ENCODE data around the gene NUDT17. TPM values are rescaled to one million over a fixed set of nuclear protein-coding genes. Genes with fewer than 3 reads are reported as not detected.

The NUDT17 gene
- total and polyA plus RNA-seq, 5 donors, result 4.1 to 7.2 (median 5.1) TPM

GRCh38 chr1:145849356-145850160 lies 4.1 kb downstream of the NUDT17 start:
- no peak overlapping the region for H3K4me3 ChIP-seq (ENCODE audit: low read length)
- WGBS, result 67% methylated on average over 15 of the region's 15 CpGs
- no peaks in the 10 kb centered on the region for H3K4me1 ChIP-seq (ENCODE audit: control insufficient read depth, insufficient read depth, low read length)

GRCh38 chr1:145855426-145855948 lies 10.1 kb downstream of the NUDT17 start:
- Histone ChIP-seq H3K4me1 (ENCODE audit: control insufficient read depth, insufficient read depth, low read length) (no peaks in the 10 kb centered on the region), H3K4me3 (ENCODE audit: low read length) (no peak overlapping the region), H3K27me3 (ENCODE audit: control insufficient read depth, insufficient read depth) (no peaks in the 10 kb centered on the region), H3K27ac (ENCODE audit: low read length) (no peak overlapping the region), H3K9me3 (ENCODE audit: control insufficient read depth, low read length) (no peaks in the 10 kb centered on the region)
- intact Hi-C loops (cut with DNase I), result no loop called here
- 82% methylated on average over 7 of the region's 7 CpGs for whole genome bisulfite sequencing
- ATAC-seq, result no peak
- no peak for DNase-seq

More at GRCh38 chr1:145849356-145850160, 4.1 kb downstream of the NUDT17 start:
- H3K9me3 ChIP-seq (ENCODE audit: control insufficient read depth, low read length), result no peaks in the 10 kb centered on the region
- H3K27me3 ChIP-seq (ENCODE audit: control insufficient read depth, insufficient read depth), result no peaks in the 10 kb centered on the region
- no peak overlapping the region for H3K27ac ChIP-seq (ENCODE audit: low read length)
- intact Hi-C loops (cut with DNase I), result loop anchor here in 3 of 4 donors (5.0 to 10.0 kb wide), 3 partner anchors 65 to 165 kb away; partner anchors contain the start of genes ITGA10 (in 1 of the 3) and PEX11B (in 1 of the 3)
- ATAC-seq (no peak), DNase-seq (no peak)

- H3K9me3 ChIP-seq (ENCODE audit: control insufficient read depth, low read length), result no peaks in the 10 kb centered on the region
- intact Hi-C loops (cut with DNase I), result no loop called here
- DNase-seq (no peak), ATAC-seq (no peak)
- no peaks in the 10 kb centered on the region for H3K27me3 ChIP-seq (ENCODE audit: control insufficient read depth, insufficient read depth)
- 75% methylated on average over 4 of the region's 4 CpGs for WGBS
- no peak overlapping the region for H3K4me3 ChIP-seq (ENCODE audit: low read length)
- H3K4me1 ChIP-seq (ENCODE audit: control insufficient read depth, insufficient read depth, low read length), result no peaks in the 10 kb centered on the region
- no peak overlapping the region for H3K27ac ChIP-seq (ENCODE audit: low read length)
Observed at GRCh38 chr1:145857170-145857569, 11.7 kb downstream of the NUDT17 start.

- H3K27me3 ChIP-seq (ENCODE audit: control insufficient read depth, insufficient read depth), result no peaks in the 10 kb centered on the region
- intact Hi-C loops (cut with DNase I), result no loop called here
- H3K4me1 ChIP-seq (ENCODE audit: control insufficient read depth, insufficient read depth, low read length), result no peaks in the 10 kb centered on the region
- H3K27ac ChIP-seq (ENCODE audit: low read length), result peak overlapping the region; percentile 64
- no peaks in the 10 kb centered on the region for H3K9me3 ChIP-seq (ENCODE audit: control insufficient read depth, low read length)
- WGBS, result under 1% methylated on average over 35 of the region's 35 CpGs
- H3K4me3 ChIP-seq (ENCODE audit: low read length), result peak overlapping the region; percentile 72
- DNase-seq, result peak; percentile 57 to 87 (median 82)
- ATAC-seq, result peak; percentile 19 to 43
Observed at GRCh38 chr1:145858238-145858900, 12.9 kb downstream of the NUDT17 start.

- H3K9me3 ChIP-seq (ENCODE audit: control insufficient read depth, low read length), result no peaks in the 10 kb centered on the region
- H3K27ac ChIP-seq (ENCODE audit: low read length), result peak within 1 kb of the TSS; percentile 92
- DNase-seq, result peak; percentile 98 to 99 (median 99)
- intact Hi-C loops (cut with DNase I), result no loop called here
- peak within 1 kb of the TSS; percentile 72 for H3K4me3 ChIP-seq (ENCODE audit: low read length)
- under 1% methylated on average over 42 of the region's 42 CpGs for WGBS
- ATAC-seq, result peak; percentile 97
- no peaks in the 10 kb centered on the region for H3K4me1 ChIP-seq (ENCODE audit: control insufficient read depth, insufficient read depth, low read length)
- H3K27me3 ChIP-seq (ENCODE audit: control insufficient read depth, insufficient read depth), result no peaks in the 10 kb centered on the region
Observed at GRCh38 chr1:145858901-145859490, 13.6 kb downstream of the NUDT17 start, which contains the start of gene PIAS3. TSS of gene PIAS3 (minus strand) at chr1:145859081. CDS start at chr1:145858990, 91 bp downstream.

GRCh38 chr1:145859491-145860023 lies 14.1 kb downstream of the NUDT17 start:
- intact Hi-C loops (cut with DNase I), result no loop called here
- H3K4me3 ChIP-seq (ENCODE audit: low read length), result peak overlapping the region; percentile 72
- peak overlapping the region; percentile 92 for H3K27ac ChIP-seq (ENCODE audit: low read length)
- ATAC-seq (peak; percentile 92 to 93), DNase-seq (peak; percentile 94 to 97 (median 97))
- no peaks in the 10 kb centered on the region for H3K4me1 ChIP-seq (ENCODE audit: control insufficient read depth, insufficient read depth, low read length)
- no peaks in the 10 kb centered on the region for H3K9me3 ChIP-seq (ENCODE audit: control insufficient read depth, low read length)
- H3K27me3 ChIP-seq (ENCODE audit: control insufficient read depth, insufficient read depth), result no peaks in the 10 kb centered on the region
- WGBS, result under 1% methylated on average over 41 of the region's 41 CpGs

- no peaks in the 10 kb centered on the region for H3K9me3 ChIP-seq (ENCODE audit: control insufficient read depth, low read length)
- no peak overlapping the region for H3K27ac ChIP-seq (ENCODE audit: low read length)
- ATAC-seq (no peak), DNase-seq (peak in 1 of 3 donors; percentile 67)
- no peak overlapping the region for H3K4me3 ChIP-seq (ENCODE audit: low read length)
- H3K4me1 ChIP-seq (ENCODE audit: control insufficient read depth, insufficient read depth, low read length), result no peaks in the 10 kb centered on the region
- 69% methylated on average over 5 of the region's 5 CpGs for WGBS
- intact Hi-C loops (cut with DNase I), result no loop called here
- H3K27me3 ChIP-seq (ENCODE audit: control insufficient read depth, insufficient read depth), result no peaks in the 10 kb centered on the region
Observed at GRCh38 chr1:145863282-145864018, 18.0 kb downstream of the NUDT17 start.

- DNase-seq (no peak), ATAC-seq (no peak)
- H3K27ac ChIP-seq (ENCODE audit: low read length), result no peak overlapping the region
- H3K4me3 ChIP-seq (ENCODE audit: low read length), result no peak overlapping the region
- H3K9me3 ChIP-seq (ENCODE audit: control insufficient read depth, low read length), result no peaks in the 10 kb centered on the region
- intact Hi-C loops (cut with DNase I), result no loop called here
- 73% methylated on average over 4 of the region's 4 CpGs for WGBS
- H3K4me1 ChIP-seq (ENCODE audit: control insufficient read depth, insufficient read depth, low read length), result peaks cover 3% of the 10 kb centered on the region
- H3K27me3 ChIP-seq (ENCODE audit: control insufficient read depth, insufficient read depth), result no peaks in the 10 kb centered on the region
Observed at GRCh38 chr1:145868232-145868631, 22.8 kb downstream of the NUDT17 start.

GRCh38 chr1:145871994-145872924 lies 26.8 kb downstream of the NUDT17 start:
- no peaks in the 10 kb centered on the region for H3K27me3 ChIP-seq (ENCODE audit: control insufficient read depth, insufficient read depth)
- peaks cover 3% of the 10 kb centered on the region for H3K4me1 ChIP-seq (ENCODE audit: control insufficient read depth, insufficient read depth, low read length)
- intact Hi-C loops (cut with DNase I), result no loop called here
- DNase-seq, result peak; percentile 81 to 91 (median 90)
- no peaks in the 10 kb centered on the region for H3K9me3 ChIP-seq (ENCODE audit: control insufficient read depth, low read length)
- 20% methylated on average over 47 of the region's 47 CpGs for WGBS
- ATAC-seq, result peak; percentile 84 to 89
- peak overlapping the region; percentile 40 for H3K27ac ChIP-seq (ENCODE audit: low read length)
- H3K4me3 ChIP-seq (ENCODE audit: low read length), result peak overlapping the region; percentile 43

Measured in right cardiac atrium (tissue), 5 donors.